NCI-H128 (cell line): ENCODE results near the gene TMEM164.

Source experiments
- DNase-seq: peaks from one replicate; lab custom pipeline; 2025; ENCODE audit not compliant: unreplicated experiment; lab: John Stamatoyannopoulos, UW

The TMEM164 gene

DNA sequence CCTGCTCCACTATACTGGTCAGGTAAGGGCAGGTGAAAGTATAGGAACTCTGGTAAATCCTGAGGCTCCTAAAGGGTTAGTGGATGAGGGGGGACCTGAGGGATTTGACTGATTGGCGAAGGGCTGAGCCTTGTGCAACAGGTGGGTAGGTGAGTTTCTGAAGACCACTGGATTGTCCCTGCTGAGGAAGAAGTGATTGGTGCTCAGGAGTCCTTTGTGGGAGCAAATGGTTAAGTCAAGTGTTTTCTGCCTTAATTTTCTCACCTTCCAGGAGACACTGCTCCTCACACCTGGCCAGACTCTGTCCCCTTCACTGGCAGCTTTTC is 158.4 kb downstream of the TMEM164 start:
- DNase-seq, result no peak

DNA sequence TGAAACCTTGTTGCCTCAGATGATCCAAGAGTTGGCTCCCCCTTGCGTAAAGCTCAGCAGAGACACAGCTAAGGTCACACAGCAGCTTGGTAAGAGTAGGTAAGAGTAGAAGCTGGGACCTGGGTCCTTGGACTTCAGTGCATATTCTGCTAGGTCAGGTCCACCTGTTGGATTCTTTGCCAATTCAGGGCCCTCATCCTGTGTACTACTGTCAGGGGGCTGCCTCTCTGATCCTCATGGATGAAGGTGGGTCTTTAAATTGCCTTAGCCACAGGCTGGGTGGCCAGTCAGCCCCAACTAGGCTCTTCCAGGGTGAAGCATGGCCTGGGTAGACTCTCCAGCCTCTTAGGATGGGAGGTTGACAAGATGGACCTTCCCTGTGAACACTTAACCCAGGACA is 159.2 kb downstream of the TMEM164 start:
- no peak for DNase-seq

DNA sequence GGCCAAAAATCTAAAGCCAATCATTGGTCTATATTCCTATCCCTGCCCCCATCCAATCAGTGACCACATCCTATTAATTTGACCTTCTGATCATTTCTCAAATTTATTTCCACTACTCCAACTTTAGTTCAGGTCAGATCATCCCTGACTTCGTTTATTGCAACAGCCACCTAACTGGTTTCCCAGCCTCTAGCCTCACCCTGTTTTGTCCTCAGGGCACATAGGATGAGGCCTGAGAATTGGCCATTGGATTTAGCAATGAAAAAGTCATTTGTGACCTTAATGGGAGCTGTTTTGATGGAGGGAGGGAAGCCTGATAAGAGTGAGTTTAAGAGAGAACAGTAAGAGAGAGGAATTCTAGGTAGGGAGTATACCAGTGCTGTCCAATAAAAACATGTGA is 160.0 kb downstream of the TMEM164 start:
- DNase-seq, result no peak

DNA sequence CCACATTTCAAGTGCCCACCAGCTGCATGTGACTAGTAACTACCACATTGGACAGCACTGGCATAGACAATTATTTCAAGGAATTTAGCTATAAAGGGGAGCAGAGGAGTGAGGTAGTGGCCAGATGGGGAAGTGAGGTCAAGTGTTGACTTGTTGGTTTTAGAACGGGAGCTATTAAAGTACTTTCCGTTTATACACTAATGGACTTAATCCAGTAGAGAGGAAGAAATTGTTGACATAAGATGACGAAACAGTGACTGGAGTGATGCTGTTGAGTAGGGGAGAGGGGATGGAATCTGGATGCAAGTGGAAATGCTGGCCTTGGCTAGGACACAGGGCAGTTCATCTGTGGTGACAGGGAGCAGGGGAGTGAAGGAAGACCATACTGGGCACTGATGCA is 160.6 kb downstream of the TMEM164 start:
- no peak for DNase-seq

DNA sequence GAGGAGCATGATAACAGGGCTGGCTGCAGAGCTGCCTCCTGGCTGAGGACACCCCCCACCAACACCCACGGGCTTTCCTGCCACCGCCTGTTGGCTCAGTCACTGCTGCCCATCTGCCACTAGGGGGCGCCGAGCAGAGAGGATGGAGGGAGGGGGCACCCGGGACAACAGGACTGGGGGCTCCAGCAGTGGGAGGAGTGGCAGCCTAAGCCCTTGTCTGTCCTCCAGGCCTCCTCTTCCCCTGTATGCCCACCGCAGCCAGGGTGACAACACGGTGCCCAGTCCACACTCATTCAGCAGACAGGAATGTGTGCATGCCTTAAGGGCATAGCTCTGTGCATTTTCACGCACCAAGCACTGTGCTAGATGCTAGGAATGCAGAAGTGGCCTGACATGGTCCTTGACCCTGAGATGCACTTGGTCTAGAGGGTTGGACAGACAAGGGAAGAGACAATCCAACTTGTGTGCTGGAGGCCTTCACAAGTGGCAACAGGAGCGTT is 165.1 kb downstream of the TMEM164 start:
- no peak for DNase-seq

DNA sequence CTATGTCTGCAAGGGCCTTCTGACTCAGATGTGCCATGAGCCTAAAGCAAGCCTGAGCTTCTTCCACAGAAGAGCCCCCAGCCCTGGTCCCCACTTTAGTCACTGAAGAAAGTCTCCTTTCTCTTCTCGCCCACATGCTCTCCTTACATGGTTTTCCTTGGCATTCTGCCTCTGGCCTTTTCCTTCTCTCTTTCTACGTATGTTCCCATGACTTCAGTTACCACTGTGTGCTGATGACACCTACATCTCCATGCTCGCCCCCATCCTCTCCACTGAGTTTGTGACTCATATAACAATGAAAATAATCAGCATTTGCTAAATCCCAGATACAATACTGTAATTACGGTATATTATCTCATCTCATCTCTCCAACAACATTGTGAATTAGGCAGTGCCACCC is 165.7 kb downstream of the TMEM164 start:
- DNase-seq, result no peak

DNA sequence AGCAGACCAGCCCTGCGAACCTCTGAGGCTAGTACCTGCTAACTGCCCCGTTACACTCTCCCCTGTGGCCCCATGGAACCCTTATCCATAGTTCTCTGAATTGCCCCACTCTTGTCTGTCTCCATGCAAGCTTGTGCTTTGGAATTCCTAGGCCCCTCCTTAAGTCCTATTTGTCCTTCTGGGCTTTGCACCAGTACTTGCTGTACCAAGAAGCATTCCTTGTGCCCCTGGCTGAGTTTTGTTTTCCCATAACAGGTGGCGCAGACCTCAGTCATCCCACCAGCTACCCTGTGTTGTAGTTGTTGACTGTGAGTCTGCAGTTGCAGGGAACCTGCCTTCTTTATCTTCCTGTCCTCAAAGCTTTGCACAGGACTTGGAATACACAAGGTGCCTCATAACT is 167.1 kb downstream of the TMEM164 start:
- no peak for DNase-seq

DNA sequence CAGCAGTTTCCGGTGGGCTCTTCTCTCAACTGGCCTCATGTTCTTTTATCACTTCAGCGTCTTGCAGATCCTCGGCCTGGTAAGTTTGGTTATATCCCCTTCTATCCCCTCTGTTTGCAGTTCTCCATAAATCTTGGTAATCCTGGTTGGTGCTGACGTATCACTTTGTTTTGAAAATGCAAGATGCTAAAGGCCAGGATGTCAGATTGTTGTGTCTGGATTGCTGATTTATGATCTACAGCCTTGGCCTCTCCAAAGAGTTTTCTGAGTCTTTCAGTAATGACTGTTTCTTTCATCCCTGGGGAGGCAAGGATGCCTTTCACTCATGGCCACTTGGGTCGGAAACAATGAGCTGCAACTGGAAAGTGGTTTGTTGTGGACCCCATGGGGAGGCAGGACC is 168.5 kb downstream of the TMEM164 start:
- DNase-seq, result no peak

DNA sequence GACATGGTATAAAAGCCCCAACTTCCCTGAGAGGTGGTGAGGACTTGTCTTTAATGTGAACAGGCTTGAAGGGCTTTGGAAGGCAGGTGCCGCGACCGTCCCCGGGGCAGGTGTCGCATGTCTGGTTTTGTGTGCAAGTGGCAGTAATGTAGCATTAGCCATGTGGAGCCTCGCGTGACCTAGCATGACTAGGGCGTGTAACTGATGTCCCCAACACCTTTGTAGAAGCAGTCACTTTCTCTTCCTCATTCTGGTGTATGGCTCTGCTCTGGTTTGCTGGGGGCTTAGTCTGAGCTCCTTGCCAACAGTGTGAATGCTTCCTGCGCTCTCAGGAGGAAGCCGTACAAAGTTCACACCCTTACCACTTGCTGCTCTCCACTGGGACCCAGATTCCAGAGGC is 169.3 kb downstream of the TMEM164 start:
- no peak for DNase-seq

DNA sequence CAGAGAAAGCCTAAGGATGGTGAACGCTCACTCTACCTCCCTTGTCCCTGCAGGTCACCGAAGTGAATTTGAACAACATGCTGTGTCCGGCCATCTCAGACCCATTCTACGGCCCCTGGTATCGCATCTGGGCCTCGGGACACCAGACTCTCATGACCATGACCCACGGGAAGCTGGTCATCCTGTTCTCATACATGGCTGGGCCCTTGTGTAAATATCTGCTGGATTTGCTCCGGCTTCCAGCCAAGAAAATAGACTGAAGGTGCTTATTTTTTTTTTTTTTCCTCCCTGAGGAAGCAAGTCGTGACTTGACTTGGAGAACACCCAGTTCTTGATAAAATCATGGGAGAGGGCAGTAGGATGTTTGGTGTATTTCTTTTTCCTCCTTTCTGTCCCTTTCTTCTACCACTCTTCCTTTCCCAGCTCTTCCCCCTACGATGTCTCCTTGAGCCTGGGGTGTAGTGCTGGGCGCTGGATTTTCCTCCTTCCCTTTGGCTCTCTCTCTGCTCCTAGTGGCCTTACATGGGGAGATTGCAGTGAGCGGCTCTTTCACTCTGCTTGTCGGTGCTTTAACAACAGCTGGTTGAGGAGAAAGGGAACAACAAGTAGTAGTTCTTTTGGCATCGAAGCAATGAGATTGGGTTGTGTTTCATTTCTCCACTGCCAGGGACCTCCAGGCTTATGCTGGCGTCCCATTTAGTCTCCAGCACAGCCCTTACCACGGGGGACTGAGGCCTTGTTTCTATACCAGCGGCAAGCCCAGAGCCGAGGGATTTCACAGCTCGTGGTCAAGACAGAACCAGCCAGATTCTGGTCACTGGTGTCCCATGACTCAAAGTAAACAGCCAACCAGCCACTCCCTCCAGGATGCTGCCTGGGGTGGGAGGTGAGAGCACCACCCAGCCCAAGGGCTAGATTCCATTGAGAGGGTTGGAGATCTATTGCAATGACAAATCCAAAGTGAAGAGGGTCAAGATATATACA is 170.6 kb downstream of the TMEM164 start:
- DNase-seq, result no peak

DNA sequence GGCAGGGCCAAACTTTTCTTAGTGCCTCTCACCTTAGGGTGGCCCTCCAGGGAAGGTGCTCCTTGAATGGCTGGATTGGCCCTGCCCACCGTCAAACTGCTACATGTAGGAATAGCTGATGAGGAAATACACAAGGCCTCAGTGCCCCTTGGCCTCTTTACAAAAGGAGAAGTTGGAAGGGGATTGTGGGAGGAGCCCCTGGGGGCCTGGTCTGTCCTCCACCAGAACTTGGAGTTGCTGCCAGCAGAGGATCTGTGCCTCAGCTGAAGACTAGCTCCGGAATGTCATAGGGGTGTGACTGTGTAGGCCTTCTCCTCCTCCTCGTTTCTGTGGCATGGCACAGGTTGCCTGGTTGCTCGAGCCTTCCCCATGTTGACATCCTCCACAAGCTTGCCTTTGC is 172.2 kb downstream of the TMEM164 start:
- no peak for DNase-seq

DNA sequence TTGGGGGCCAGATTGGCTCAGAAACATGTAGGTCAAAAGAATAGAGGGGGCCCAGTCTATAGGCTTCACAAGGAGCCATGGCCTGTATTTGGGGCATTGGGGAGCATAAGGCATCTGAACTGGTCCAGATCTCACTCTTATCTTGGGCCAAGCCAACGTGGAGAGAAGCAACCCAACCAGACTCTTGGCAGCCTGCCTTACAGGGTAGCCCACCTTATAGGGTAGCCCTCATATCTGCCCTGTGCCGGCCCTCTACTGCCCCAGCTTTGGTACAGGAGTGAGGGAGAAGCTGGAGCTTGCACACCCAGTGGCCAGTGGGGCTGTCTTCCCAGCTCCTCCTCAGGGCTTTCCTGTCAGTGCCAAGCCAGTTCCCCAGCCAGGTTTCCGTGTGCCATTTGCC is 172.8 kb downstream of the TMEM164 start:
- no peak for DNase-seq

DNA sequence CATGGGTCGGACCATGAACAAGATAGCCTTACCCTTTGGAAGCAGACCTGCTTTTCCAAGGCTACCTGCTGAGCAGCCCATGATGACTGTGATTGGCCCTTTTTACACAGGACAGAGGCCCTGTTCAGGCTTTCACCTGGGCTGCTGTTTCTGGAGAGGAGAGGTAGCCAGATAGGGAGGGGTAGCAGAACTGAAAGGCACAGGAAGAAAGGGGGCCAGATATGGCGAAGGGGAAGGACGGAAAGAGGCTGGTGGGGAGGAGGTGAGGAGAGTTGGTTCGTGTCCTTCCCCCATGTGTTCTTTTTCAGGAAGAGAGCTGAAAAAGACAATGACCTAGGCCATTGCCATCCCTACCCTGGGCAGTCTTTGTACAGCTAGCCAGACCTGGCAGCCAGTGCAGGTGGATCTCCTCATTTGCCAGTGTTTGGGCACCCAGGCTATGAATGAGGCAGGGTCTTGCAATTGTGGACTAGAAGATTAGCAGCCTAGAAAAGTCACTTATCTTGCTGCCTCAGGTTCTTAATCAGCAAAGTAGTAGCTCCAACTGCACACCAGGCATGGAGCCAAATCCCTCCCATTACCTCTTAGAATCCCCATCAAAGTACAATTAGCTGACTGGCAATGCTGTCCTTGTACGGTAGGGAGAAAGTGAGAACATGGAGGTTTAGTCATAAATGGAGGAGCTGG is 175.4 kb downstream of the TMEM164 start:
- DNase-seq, result no peak

DNA sequence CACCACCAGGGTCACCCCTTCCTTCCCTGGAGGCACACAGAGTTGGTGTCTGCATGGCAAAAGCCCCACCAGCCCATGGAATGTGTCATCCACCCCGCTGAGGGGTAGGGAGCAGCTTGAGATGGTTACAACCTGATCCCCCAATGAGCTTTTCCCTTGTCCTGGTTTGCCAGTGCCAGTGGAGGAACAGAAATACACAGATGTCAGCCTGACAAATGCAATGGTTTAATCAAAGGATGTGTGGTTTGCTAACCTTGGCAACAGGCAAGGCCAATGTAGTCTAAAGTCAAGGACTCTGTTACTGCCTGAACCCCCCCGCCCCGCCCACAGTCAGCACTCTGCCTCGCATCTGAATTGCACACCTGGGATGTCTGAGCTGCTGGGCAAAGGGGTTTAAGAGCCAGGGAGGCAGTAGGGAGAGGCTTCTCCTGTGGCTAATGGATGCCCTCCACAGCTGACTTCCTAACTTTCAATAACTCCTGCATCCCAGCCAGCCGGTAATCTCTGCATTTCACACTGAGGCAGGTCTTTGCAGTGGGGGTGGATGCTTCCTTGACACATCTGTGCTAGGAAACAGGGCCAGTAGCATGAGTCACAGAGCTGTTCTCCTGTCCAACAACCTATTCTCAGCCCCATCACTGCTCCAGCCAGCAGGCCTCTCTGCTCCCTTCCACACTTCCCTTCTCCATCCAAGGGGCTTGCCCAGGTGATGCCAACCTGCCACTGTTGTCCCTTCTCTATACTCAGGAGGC is 177.4 kb downstream of the TMEM164 start:
- no peak for DNase-seq

DNA sequence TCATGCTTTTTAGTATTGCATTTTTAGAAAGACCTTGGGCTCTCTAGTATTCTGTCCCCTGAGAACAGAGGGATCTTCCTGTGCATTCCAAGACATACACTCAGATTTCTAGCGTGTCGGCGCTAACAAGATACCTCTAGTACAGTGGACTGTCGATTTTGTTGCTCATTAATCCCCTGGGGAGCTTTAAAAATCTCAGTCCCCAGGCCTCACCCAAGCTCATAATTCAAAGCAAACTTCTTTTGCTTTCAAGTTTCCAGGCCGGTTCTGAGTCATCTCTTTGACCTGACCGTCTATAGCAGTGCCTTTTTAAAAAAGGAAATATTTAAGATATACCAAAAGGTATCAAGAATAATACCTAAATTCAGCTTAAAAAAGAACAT is 178.0 kb downstream of the TMEM164 start:
- no peak for DNase-seq

DNA sequence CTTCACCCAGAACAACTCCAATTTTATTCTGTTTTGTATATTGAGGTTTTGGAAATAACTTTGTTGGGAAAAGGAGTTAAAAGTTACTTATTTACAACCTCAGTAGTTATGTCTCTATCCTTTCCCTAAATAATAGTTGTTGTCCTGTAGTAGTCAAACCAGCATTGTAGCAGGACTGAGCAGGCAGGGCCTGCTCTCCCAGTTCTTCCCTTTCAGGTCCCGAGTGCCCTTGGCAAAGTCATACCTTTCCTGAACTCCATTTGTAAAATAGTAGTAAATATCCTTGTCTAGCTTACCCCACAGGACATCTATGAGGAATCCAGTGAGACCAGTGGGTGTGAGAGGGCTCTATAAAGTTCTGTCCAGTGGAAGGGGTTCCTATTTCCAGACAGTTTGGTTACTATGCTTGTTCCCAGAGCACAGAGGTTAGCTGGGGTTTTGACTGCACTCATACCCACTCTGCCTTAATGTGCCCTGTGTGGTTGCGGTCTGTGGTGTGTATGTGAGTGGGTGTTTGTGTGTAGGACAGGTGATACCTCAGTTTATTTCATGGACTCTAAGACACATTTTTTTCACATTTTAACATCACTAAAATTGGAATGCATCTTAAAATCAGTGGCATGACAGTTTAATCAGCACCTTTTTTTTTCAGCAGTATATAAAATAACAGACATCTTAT is 178.7 kb downstream of the TMEM164 start:
- no peak for DNase-seq

DNA sequence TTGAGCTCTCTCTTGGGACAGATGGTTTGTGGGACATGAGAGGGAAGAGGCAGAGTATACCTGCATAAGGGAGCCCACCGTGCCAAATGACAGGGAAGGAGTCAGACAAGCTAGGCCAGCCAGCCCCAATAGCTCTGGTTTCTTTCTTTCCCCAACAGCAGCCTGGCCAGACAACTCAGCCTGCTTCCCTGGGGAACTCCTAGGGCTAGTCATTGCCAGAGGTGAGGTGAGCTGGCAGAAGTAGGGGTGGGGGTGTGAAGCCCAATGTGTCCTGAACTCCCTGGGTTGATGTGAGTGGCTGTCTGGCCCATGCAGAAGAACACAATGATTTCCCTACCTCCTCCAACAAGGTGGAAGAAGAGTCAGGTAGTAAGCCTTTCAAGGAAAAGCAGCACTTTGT is 179.4 kb downstream of the TMEM164 start:
- no peak for DNase-seq

DNA sequence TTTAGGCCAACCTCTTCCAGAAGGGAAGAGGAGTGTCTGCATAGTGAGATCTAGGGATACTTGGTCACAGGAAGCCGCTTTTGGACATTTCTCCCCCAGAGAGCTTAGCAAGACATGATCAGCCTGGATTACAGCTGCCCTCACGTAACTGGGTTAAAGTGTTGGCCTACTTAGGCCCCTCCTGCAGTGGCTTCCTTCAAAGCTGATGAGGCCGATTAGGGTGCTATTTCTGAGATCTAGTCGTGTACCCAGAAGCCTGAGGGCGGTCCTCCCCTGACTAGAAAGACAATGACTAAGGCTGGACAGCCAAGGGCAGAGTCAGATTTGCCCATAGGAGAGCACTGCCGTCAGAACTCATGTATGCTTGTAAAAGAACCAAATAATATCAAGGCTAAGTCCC is 180.0 kb downstream of the TMEM164 start:
- no peak for DNase-seq

DNA sequence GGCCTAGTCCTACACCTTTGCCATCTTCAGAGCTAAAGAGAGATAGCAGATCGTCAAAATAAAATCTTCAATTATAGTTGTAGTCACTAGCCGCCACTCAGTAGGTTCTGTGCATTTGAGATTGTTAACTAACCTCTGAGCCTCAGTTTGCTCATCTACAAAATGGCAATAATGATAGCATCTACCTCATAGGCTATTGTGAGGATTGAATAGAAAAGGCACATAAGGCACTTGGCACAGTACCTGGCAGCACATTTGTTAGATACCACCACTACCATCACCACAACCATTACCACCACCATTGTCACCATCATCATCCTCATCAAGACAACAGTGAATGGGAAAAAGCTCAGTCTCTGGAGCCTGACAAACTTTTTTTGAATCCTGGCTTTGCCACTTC is 180.4 kb downstream of the TMEM164 start:
- no peak for DNase-seq

DNA sequence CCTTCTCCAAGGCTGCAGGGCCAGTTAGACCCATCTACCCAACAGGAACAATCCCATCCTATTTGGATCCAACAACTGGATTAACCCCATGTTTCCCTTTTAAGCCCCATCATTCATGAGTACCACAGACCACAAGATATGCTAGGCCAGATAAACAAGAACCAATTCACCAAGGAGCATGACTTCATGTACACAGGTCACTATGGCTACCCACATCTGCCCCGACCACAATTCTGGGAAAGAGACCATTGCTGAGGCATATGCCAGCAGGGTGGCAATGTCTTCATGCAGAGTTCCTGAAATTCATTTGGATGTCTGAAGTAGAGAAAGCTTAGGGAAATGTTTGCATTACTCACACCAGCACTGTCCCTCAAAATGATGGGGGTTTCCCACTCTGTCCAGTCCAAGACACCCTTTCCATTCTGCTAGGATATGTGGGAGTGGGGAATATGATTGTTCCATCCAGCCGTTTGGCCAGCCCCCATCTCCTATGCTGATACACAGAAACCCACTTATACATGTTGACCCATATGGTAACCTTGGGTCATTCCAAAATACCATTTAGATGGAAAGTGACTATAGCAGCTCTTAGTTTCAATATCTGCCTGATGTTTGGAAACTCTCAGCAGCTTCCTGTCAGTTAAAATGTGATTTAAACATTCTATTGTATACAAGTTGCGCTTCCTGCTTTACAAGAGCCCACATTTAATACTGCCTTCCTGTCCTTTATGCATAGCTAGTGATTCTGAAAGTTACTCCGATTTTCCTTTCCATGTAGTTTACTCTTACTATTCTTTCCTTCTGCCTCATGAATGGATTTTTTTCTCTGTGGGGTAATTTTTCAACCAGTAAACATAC is 186.0 kb downstream of the TMEM164 start:
- DNase-seq, result no peak
